HepG2 (cell line): ENCODE results near the gene DNAAF1. TPM values are rescaled to one million over a fixed set of nuclear protein-coding genes. Genes with fewer than 3 reads are reported as not detected.
A peak's percentile ranks its signal among the peaks of the same experiment; 100 is the strongest.

ENCODE experiments used
- ATAC-seq: fragments of 200-7000 bp; cut with Tn5 transposase; 3 replicates; pipeline ENCODE4 v1.9.1; 2020; ENCODE audit warnings: mild to moderate bottlenecking, moderate library complexity
- BruUV-seq: library from RNA; stranded (reverse); fragments of 400-500 nt; replicated peaks from 2 replicates; lab custom pipeline; 2021; lab: Mats Ljungman, UMichigan
- CTCF ChIA-PET: fragments of 300-600 bp; formaldehyde crosslinking; extraction: SDS; loops from one replicate; lab custom pipeline; 2021; ENCODE audit warnings: low total read pairs, inconsistent platforms, low intra/inter-chr PET ratio; lab: Yijun Ruan, JAX
- POLR2A ChIA-PET: fragments of 350-600 bp; sonication (Branson Sonifier 250); formaldehyde crosslinking; loops from one replicate; lab custom pipeline; 2020; ENCODE audit warnings: antibody characterized with exemption, inconsistent platforms; lab: Yijun Ruan, JAX
- DNase-seq: peaks from one replicate; pipeline ENCODE4 v3.0.0-alpha.2; 2015; ENCODE audit warnings: low spot score
- FAIRE-seq: peaks from 3 replicates; lab custom pipeline; 2011; peaks lifted over from hg19 to GRCh38; lab: Jason Lieb, UNC
- H2AFZ ChIP-seq: one replicate; pipeline ENCODE4 v1.6.1; 2011; ENCODE audit warnings: low read length, inconsistent platforms
- H3K27ac ChIP-seq: fragments of 300-600 bp; 3 replicates; pipeline ENCODE4 v1.8.0; 2011; ENCODE audit warnings: mixed run types, mild to moderate bottlenecking, mixed read lengths, low read length, inconsistent platforms; ENCODE audit not compliant: insufficient read depth; ENCODE audit errors: extremely low read length
- H3K27me3 ChIP-seq, 2 experiments: fragments of 200-600 bp in 1 of 2; 2 replicates in 1 of 2; 3 replicates in 1 of 2; pipeline versions ENCODE4 v1.6.0 to v1.8.0; 2011; ENCODE audit warnings: low read length in 2 of 2, mild to moderate bottlenecking in 2 of 2, moderate library complexity in 2 of 2, inconsistent platforms in 1 of 2; ENCODE audit not compliant: insufficient read depth in 2 of 2, control insufficient read depth in 1 of 2
- H3K36me3 ChIP-seq, 2 experiments: fragments of 200-600 bp in 1 of 2; replicated peaks in 1 of 2; 2 replicates in 1 of 2; 3 replicates in 1 of 2; pipeline versions ENCODE4 v1.5.1 to v1.8.0; 2011; ENCODE audit warnings: low read length in 2 of 2, inconsistent platforms in 1 of 2; ENCODE audit not compliant: insufficient read depth in 2 of 2, control insufficient read depth in 1 of 2
- H3K4me1 ChIP-seq: 2 replicates; pipeline ENCODE4 v1.5.1; 2012; ENCODE audit warnings: low read length, inconsistent platforms; ENCODE audit not compliant: insufficient read depth
- H3K4me2 ChIP-seq: 2 replicates; pipeline ENCODE4 v1.6.0; 2011; ENCODE audit warnings: low read depth, low read length, inconsistent platforms
- H3K4me3 ChIP-seq, 3 experiments: fragments of 200-600 bp in 1 of 3; sonication (generic), shearing (Covaris generic) in 1 of 3; replicated peaks in 1 of 3; 2 replicates each; pipeline ENCODE4 v1.5.1; 2011 to 2016; ENCODE audit warnings: low read length in 3 of 3, inconsistent platforms in 2 of 3, low read depth in 2 of 3, mild to moderate bottlenecking in 2 of 3, control low read depth in 1 of 3, mixed read lengths in 1 of 3; ENCODE audit not compliant: insufficient read depth in 1 of 3
- H3K79me2 ChIP-seq: one replicate; pipeline ENCODE4 v1.6.1; 2011; ENCODE audit warnings: low read length, inconsistent platforms; ENCODE audit not compliant: insufficient read depth
- H3K9ac ChIP-seq: 2 replicates; pipeline ENCODE4 v1.6.0; 2011; ENCODE audit warnings: mild to moderate bottlenecking, low read depth, low read length, inconsistent platforms; ENCODE audit not compliant: insufficient read depth
- H3K9me3 ChIP-seq: 2 replicates; pipeline ENCODE4 v1.5.1; 2012; ENCODE audit warnings: mild to moderate bottlenecking, low read length
- H4K20me1 ChIP-seq: 2 replicates; pipeline ENCODE4 v1.6.0; 2011; ENCODE audit warnings: inconsistent platforms, mild to moderate bottlenecking, low read length, moderate library complexity; ENCODE audit not compliant: insufficient read depth
- REST ChIP-seq, 2 experiments: IDR thresholded peaks; 2 replicates each; pipeline ENCODE4 v1.6.1; 2011 to 2012; ENCODE audit warnings: low read length in 2 of 2, borderline replicate concordance in 1 of 2, low read depth in 1 of 2, mild to moderate bottlenecking in 1 of 2, moderate library complexity in 1 of 2
- STAG1 ChIP-seq: sonication (generic); formaldehyde crosslinking; IDR thresholded peaks from 2 replicates; pipeline ENCODE4 v1.4.0; 2020; ENCODE audit warnings: missing genetic modification reagents
- ZNF136 ChIP-seq: sonication (generic); formaldehyde crosslinking; IDR thresholded peaks from 2 replicates; pipeline ENCODE4 v1.8.1; 2022; ENCODE audit warnings: low read depth, mild to moderate bottlenecking, moderate library complexity, missing genetic modification reagents
- ZNF18 ChIP-seq: sonication (generic); formaldehyde crosslinking; IDR thresholded peaks from 2 replicates; pipeline ENCODE4 v1.8.0; 2022; ENCODE audit warnings: mild to moderate bottlenecking, missing genetic modification reagents; ENCODE audit not compliant: insufficient replicate concordance
- ZNF431 ChIP-seq: sonication (generic); formaldehyde crosslinking; IDR thresholded peaks from 2 replicates; pipeline ENCODE4 v1.9.0; 2022; ENCODE audit warnings: missing genetic modification reagents, low read depth, mild to moderate bottlenecking, borderline replicate concordance
- ZNF839 ChIP-seq: sonication (generic); formaldehyde crosslinking; IDR thresholded peaks from 2 replicates; pipeline ENCODE4 v1.4.0; 2020; ENCODE audit warnings: missing genetic modification reagents, mild to moderate bottlenecking, borderline replicate concordance
- WGBS: methylation state at CpG from one replicate; pipeline ENCODE4 v1.1.6; 2017; ENCODE audit warnings: low lambda C conversion rate; 5-methylcytosine and 5-hydroxymethylcytosine counted together
- in situ Hi-C: cut with HindIII; loops from 2 replicates; pipeline ENCODE4 v1.10.0; 2017; ENCODE audit warnings: low pct_unique_long_range_greater_than_20kb; ENCODE audit not compliant: extremely low pct_ligation_motif_present
- intact Hi-C: fragments of 100-400 bp; cut with micrococcal nuclease; formaldehyde crosslinking; loops from one replicate; pipeline ENCODE4 v1.10.0; 2022; ENCODE audit not compliant: unreplicated experiment
- polyA plus RNA-seq, 8 experiments: library from polyadenylated mRNA; depleted of rRNA in 3 of 8; stranded (reverse) in 7 of 8; unstranded in 1 of 8; fragments of >200 nt; fragmentation: Illumina TruSeq in 4 of 8; extraction: Trizol in 4 of 8; gene quantifications; 2 replicates each; pipeline versions ENCODE4 v1.2.1 to v1.2.3, GENCODE V29; 2011 to 2016; ENCODE audit warnings: low read depth in 4 of 8, missing spikeins in 1 of 8, mixed read lengths in 1 of 8; ENCODE audit not compliant: insufficient read depth in 1 of 8
- total RNA-seq, 5 experiments: library from RNA; depleted of rRNA; stranded (reverse); fragments of >200 nt; fragmentation: Illumina TruSeq; extraction: Trizol; gene quantifications; 2 replicates each; pipeline ENCODE4 v1.2.3, GENCODE V29; 2016; ENCODE audit warnings: low read depth in 1 of 5
- TF ChIP-seq, protein P1 (sequence below): sonication (generic); formaldehyde crosslinking; IDR thresholded peaks from 2 replicates; pipeline ENCODE4 v1.9.0; 2021; ENCODE audit warnings: missing genetic modification reagents, mild to moderate bottlenecking, borderline replicate concordance

Gene DNAAF1
- total and polyA plus RNA-seq, 2 of the 13 experiments (the other 11 are each of a cell fraction or from before 2014, with no cell fraction given) = 0.04 TPM; not detected in 1

DNA sequence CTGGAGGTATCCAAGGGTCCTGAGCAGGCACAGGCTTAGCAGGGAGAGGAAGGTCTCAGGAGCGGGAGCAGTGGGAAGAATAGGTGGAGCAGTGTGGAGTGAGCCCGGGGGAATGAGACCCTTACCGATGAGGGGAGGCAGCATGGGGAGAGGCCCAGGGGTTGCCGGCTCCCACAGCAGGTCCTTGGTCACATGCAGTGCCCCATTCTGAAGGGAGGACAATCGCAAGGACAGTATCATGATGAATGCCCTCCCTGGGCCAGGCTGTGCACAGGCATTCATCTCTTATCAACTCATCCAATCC, 38.4 kb downstream of the DNAAF1 start (continued):
- TF ChIP-seq REST (IDR thresholded peaks at IDR 0.05; ENCODE audit: borderline replicate concordance in 1 of 2, low read depth in 1 of 2, low read length in 2 of 2) = no peak

DNA sequence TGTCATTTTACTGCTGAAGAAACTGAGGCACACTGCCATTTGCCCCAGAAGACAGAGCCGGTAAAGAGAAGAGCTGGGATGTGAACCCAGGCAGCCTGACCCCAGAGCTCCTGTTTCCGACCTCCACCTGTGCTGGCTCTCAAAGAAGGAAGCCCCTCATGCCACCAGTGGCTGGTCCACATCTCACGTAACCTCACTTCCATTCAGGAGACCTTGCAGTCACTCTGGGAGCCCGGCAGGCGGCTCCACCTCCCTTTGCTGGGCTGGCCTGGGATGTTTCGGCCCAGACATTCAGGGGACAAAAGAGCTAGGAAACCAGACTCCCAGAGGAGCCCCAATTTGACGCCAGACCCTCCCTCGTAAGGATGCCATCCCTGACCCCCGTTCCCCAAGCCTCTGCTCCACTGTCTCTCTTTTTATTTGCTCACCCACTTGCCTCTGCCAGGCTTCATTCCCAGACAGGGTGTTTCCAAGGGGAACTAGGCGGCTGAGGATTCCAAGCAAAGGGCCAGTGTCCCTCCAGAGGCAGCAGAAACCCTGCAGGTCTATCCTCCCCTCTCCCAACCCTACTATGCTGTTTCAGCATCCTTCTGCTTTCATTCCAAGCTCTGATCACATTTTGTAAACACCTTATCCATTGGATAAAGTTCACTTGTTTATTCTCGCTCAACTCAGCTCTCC, 38.9 kb downstream of the DNAAF1 start:
- ChIA-PET CTCF (no interaction called here), POLR2A (no interaction called here)
- H3K4me1 ChIP-seq = peaks cover 14% of the 10 kb centered on the region
- H3K27ac ChIP-seq = no peak overlapping the region
- intact Hi-C loops (no loop called here), in situ Hi-C loops (loop anchor here (25.0 kb wide), 1 partner anchor 222 kb away; the partner anchor contains the start of genes NECAB2 and OSGIN1)
- H2AFZ ChIP-seq = no peak overlapping the region
- FAIRE-seq (no peak), DNase-seq (no peak), ATAC-seq (no peak)
- no peak overlapping the region for H3K9ac ChIP-seq
- 94% methylated on average over 11 of the region's 11 CpGs for WGBS
- H3K9me3 ChIP-seq = no peaks in the 10 kb centered on the region
- H3K4me3 ChIP-seq = no peak overlapping the region
- no TSS peak for BruUV-seq
- H3K79me2 ChIP-seq = peaks cover 25% of the 10 kb centered on the region
- no peaks in the 10 kb centered on the region for H3K27me3 ChIP-seq
- H4K20me1 ChIP-seq = no peaks in the 10 kb centered on the region
- TF ChIP-seq ZNF839 (CRISPR knock-in tag) (no peak), ZNF431 (CRISPR knock-in tag) (no peak), ZNF18 (CRISPR knock-in tag) (no peak), STAG1 (CRISPR knock-in tag) (peak; percentile 26; the same call in 1 of the 2 replicates), ZNF136 (no peak)
- TF ChIP-seq, protein P1, sequence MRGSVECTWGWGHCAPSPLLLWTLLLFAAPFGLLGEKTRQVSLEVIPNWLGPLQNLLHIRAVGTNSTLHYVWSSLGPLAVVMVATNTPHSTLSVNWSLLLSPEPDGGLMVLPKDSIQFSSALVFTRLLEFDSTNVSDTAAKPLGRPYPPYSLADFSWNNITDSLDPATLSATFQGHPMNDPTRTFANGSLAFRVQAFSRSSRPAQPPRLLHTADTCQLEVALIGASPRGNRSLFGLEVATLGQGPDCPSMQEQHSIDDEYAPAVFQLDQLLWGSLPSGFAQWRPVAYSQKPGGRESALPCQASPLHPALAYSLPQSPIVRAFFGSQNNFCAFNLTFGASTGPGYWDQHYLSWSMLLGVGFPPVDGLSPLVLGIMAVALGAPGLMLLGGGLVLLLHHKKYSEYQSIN = no peak
- peaks cover 24 to 47% of the 10 kb centered on the region in 2 experiments; a peak in 4 of 5 replicates for H3K36me3 ChIP-seq
- no peak overlapping the region for H3K4me2 ChIP-seq
